WTC11 (cell line): Measurements from ENCODE around the gene LARGE1. TPM values are rescaled to one million over a fixed set of nuclear protein-coding genes. Genes with fewer than 3 reads are reported as not detected.
"Not testable (repeated sequence)": the region's sequence is repeated elsewhere in the genome, so short reads cannot be mapped to it uniquely, and the experiment has no call there.

Experiments
- ATAC-seq: fragments of 200-7000 bp; cut with Tn5 transposase; 2 replicates; pipeline ENCODE4 v1.10.0; 2021; ENCODE audit warnings: mild to moderate bottlenecking, moderate library complexity
- CTCF ChIA-PET: fragments of 300-600 bp; sonication (Branson Sonifier 250); formaldehyde crosslinking; loops from one replicate; lab custom pipeline; 2021; ENCODE audit warnings: antibody characterized with exemption; lab: Charles Lee
- POLR2A ChIA-PET: fragments of 350-600 bp; sonication (Branson Sonifier 250); formaldehyde crosslinking; loops from one replicate; lab custom pipeline; 2021; ENCODE audit warnings: antibody characterized with exemption; lab: Charles Lee
- DNase-seq: peaks from one replicate; pipeline ENCODE4 v3.0.0; 2021; ENCODE audit warnings: low spot score
- H3K27ac Mint-ChIP-seq: 2 replicates; pipeline ENCODE4 v1.8.0; 2021; ENCODE audit warnings: mixed read lengths
- H3K27me3 Mint-ChIP-seq: 2 replicates; pipeline ENCODE4 v1.8.0; 2021; ENCODE audit warnings: low read depth, mild to moderate bottlenecking, moderate library complexity, mixed read lengths
- H3K36me3 Mint-ChIP-seq: 2 replicates; pipeline ENCODE4 v1.8.0; 2021; ENCODE audit warnings: mixed read lengths
- H3K4me1 Mint-ChIP-seq: 2 replicates; pipeline ENCODE4 v1.8.0; 2022; ENCODE audit warnings: mixed read lengths
- H3K4me3 Mint-ChIP-seq: 2 replicates; pipeline ENCODE4 v1.8.0; 2021; ENCODE audit warnings: mild to moderate bottlenecking, moderate library complexity, mixed read lengths
- H3K9me3 Mint-ChIP-seq: 2 replicates; pipeline ENCODE4 v1.8.0; 2021; ENCODE audit warnings: mixed read lengths
- EMX1 ChIP-seq: fragments of 250-450 bp; sonication (Bioruptor Pico); IDR thresholded peaks from 2 replicates; pipeline ENCODE4 v1.8.0; 2021; ENCODE audit warnings: mild to moderate bottlenecking
- GABPB1 ChIP-seq: sonication (generic); formaldehyde crosslinking; IDR thresholded peaks from 2 replicates; pipeline ENCODE4 v1.8.1; 2023; ENCODE audit warnings: mild to moderate bottlenecking, missing genetic modification reagents
- JUN ChIP-seq: sonication (generic); formaldehyde crosslinking; IDR thresholded peaks from 2 replicates; pipeline ENCODE4 v1.8.0; 2023; ENCODE audit warnings: mild to moderate bottlenecking, missing genetic modification reagents
- KAT7 ChIP-seq: sonication (generic); formaldehyde crosslinking; IDR thresholded peaks from 2 replicates; pipeline ENCODE4 v1.8.1; 2023; ENCODE audit warnings: missing genetic modification reagents, mild to moderate bottlenecking, borderline replicate concordance
- MXD4 ChIP-seq: fragments of 250-450 bp; sonication (Bioruptor Pico); IDR thresholded peaks from 2 replicates; pipeline ENCODE4 v1.8.0; 2021; ENCODE audit warnings: mild to moderate bottlenecking, moderate library complexity, borderline replicate concordance
- MYBL2 ChIP-seq: sonication (generic); formaldehyde crosslinking; IDR thresholded peaks from 2 replicates; pipeline ENCODE4 v1.8.1; 2023; ENCODE audit warnings: mild to moderate bottlenecking, moderate library complexity, missing genetic modification reagents
- NFE2L1 ChIP-seq: sonication (generic); formaldehyde crosslinking; IDR thresholded peaks from 2 replicates; pipeline ENCODE4 v1.8.1; 2023; ENCODE audit warnings: missing genetic modification reagents
- PRRX2 ChIP-seq: fragments of 250-450 bp; sonication (Bioruptor Pico); IDR thresholded peaks from 2 replicates; pipeline ENCODE4 v1.8.0; 2021; ENCODE audit warnings: mild to moderate bottlenecking
- TEAD1 ChIP-seq: sonication (generic); formaldehyde crosslinking; IDR thresholded peaks from 2 replicates; pipeline ENCODE4 v1.8.0; 2022; ENCODE audit warnings: mild to moderate bottlenecking, missing genetic modification reagents
- ZNF232 ChIP-seq: sonication (generic); formaldehyde crosslinking; IDR thresholded peaks from 2 replicates; pipeline ENCODE4 v1.8.0; 2022; ENCODE audit warnings: mild to moderate bottlenecking, missing genetic modification reagents
- ZNF423 ChIP-seq: fragments of 250-450 bp; sonication (Bioruptor Pico); IDR thresholded peaks from 2 replicates; pipeline ENCODE4 v2.1.2; 2022; ENCODE audit warnings: mild to moderate bottlenecking, moderate library complexity
- total RNA-seq: library from RNA; stranded (reverse); gene quantifications from 3 replicates; pipeline ENCODE4 v1.2.3, GENCODE V29; 2021
- TF ChIP-seq, protein P1 (sequence below): sonication (generic); formaldehyde crosslinking; IDR thresholded peaks from 2 replicates; pipeline ENCODE4 v1.8.1; 2022; ENCODE audit warnings: low read depth, missing genetic modification reagents, borderline replicate concordance
- TF ChIP-seq, protein P2 (sequence below): sonication (generic); formaldehyde crosslinking; IDR thresholded peaks from 2 replicates; pipeline ENCODE4 v1.8.1; 2023; ENCODE audit warnings: mild to moderate bottlenecking, missing genetic modification reagents
- TF ChIP-seq, protein P3 (sequence below): fragments of 250-450 bp; sonication (Bioruptor Pico); IDR thresholded peaks from 2 replicates; pipeline ENCODE4 v1.8.0; 2021; ENCODE audit warnings: mild to moderate bottlenecking
- TF ChIP-seq, protein P4 (sequence below): sonication (generic); formaldehyde crosslinking; IDR thresholded peaks from 2 replicates; pipeline ENCODE4 v1.8.0; 2022; ENCODE audit warnings: mild to moderate bottlenecking, missing genetic modification reagents
- TF ChIP-seq, protein P5 (sequence below): fragments of 250-450 bp; sonication (Bioruptor Pico); IDR thresholded peaks from 2 replicates; pipeline ENCODE4 v1.9.0; 2021; ENCODE audit warnings: moderate library complexity, mild to moderate bottlenecking, inconsistent platforms, borderline replicate concordance
- TF ChIP-seq, protein P6 (sequence below): sonication (generic); formaldehyde crosslinking; IDR thresholded peaks from 2 replicates; pipeline ENCODE4 v1.8.0; 2023; ENCODE audit warnings: missing genetic modification reagents, mild to moderate bottlenecking, borderline replicate concordance
- TF ChIP-seq, protein P7 (sequence below): fragments of 250-450 bp; sonication (Bioruptor Pico); IDR thresholded peaks from 2 replicates; pipeline ENCODE4 v1.9.0; 2021; ENCODE audit warnings: mild to moderate bottlenecking, borderline replicate concordance

Gene LARGE1
- total RNA-seq, 1 experiment from 2014 or later: 72.6 TPM

DNA sequence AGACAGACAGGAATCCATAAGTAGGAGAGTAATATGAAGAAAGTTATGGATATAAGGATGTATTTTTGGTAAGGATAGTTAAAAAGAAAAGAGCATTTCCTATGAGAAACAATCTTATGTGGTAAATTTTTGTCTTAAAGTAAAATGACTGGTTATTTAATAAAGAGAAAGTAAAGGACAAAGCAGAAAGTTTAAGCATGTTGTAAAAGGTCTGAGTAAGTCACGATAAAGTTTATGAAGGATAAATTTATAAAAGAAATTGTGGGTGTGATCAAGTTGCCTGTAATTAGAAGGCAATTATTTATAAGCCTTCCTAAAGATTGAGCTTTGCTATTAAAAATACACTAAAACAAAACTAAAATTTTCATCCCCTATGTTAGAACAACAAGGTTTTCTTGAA is 547.4 kb downstream of the LARGE1 start (continued):
- TF ChIP-seq MXD4 (CRISPR knock-in tag): no peak
- no peak for TF ChIP-seq EMX1 (CRISPR knock-in tag)
- TF ChIP-seq, protein P1, sequence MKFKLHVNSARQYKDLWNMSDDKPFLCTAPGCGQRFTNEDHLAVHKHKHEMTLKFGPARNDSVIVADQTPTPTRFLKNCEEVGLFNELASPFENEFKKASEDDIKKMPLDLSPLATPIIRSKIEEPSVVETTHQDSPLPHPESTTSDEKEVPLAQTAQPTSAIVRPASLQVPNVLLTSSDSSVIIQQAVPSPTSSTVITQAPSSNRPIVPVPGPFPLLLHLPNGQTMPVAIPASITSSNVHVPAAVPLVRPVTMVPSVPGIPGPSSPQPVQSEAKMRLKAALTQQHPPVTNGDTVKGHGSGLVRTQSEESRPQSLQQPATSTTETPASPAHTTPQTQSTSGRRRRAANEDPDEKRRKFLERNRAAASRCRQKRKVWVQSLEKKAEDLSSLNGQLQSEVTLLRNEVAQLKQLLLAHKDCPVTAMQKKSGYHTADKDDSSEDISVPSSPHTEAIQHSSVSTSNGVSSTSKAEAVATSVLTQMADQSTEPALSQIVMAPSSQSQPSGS (CRISPR knock-in tag): no peak
- TF ChIP-seq, protein P2, sequence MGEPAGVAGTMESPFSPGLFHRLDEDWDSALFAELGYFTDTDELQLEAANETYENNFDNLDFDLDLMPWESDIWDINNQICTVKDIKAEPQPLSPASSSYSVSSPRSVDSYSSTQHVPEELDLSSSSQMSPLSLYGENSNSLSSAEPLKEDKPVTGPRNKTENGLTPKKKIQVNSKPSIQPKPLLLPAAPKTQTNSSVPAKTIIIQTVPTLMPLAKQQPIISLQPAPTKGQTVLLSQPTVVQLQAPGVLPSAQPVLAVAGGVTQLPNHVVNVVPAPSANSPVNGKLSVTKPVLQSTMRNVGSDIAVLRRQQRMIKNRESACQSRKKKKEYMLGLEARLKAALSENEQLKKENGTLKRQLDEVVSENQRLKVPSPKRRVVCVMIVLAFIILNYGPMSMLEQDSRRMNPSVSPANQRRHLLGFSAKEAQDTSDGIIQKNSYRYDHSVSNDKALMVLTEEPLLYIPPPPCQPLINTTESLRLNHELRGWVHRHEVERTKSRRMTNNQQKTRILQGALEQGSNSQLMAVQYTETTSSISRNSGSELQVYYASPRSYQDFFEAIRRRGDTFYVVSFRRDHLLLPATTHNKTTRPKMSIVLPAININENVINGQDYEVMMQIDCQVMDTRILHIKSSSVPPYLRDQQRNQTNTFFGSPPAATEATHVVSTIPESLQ (CRISPR knock-in tag): no peak
- no peak for TF ChIP-seq JUN (CRISPR knock-in tag)
- no peak for TF ChIP-seq ZNF232 (CRISPR knock-in tag)
- no peak for TF ChIP-seq GABPB1 (CRISPR knock-in tag)
- TF ChIP-seq, protein P3, sequence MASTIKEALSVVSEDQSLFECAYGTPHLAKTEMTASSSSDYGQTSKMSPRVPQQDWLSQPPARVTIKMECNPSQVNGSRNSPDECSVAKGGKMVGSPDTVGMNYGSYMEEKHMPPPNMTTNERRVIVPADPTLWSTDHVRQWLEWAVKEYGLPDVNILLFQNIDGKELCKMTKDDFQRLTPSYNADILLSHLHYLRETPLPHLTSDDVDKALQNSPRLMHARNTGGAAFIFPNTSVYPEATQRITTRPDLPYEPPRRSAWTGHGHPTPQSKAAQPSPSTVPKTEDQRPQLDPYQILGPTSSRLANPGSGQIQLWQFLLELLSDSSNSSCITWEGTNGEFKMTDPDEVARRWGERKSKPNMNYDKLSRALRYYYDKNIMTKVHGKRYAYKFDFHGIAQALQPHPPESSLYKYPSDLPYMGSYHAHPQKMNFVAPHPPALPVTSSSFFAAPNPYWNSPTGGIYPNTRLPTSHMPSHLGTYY: no peak

DNA sequence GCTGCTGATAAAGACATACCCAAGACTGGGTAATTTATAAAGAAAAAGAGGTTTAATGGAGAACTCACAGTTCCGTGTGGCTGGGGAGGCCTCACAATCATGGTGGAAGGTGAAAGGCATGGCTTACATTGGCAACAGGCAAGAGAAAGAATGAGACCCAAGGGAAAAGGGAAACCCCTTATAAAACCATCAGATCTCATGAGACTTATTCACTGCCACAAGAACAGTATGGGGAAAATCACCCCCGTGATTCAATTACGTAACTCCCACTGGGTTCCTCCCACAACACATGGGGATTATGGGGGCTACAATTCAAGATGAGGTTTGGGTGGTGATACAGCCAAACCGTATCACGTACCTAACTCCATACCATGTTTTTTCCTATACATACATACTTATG is 557.0 kb downstream of the LARGE1 start:
- Mint-ChIP-seq H3K36me3 (peaks cover 16% of the 10 kb centered on the region), H3K27me3 (peaks cover 48% of the 10 kb centered on the region)
- ATAC-seq, POLR2A ChIA-PET, DNase-seq, H3K9me3 Mint-ChIP-seq, H3K4me1 Mint-ChIP-seq, H3K27ac Mint-ChIP-seq, H3K4me3 Mint-ChIP-seq, CTCF ChIA-PET: not testable (repeated sequence)

DNA sequence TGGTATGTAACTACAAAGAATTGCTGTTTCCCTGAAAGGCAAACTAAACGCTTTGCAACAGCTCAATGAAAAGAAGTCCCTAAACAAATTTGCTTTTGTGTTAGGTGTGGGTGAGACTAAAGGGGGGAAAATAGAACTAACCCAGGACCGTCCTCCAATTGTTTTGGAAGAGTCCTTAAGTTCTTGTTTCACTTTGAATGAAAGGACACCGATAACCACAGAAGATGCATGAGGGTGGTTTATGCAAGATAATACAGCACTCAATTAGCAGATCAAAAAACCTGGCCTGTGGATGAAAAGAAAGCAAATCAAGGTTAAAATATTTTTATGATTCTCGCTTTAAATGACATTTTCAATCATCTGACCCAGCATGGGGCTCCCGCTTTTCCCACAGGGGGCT is 557.6 kb downstream of the LARGE1 start:
- peaks cover 48% of the 10 kb centered on the region for H3K27me3 Mint-ChIP-seq
- H3K9me3 Mint-ChIP-seq: peaks cover 3% of the 10 kb centered on the region; the same call in 1 of the 2 replicates
- H3K4me1 Mint-ChIP-seq: 0 out of 2 replicates have a peak, but pooled peaks cover 3% of the 10 kb centered on the region
- DNase-seq (no peak), ATAC-seq (no peak)
- POLR2A ChIA-PET: no interaction called here
- no peak overlapping the region for H3K27ac Mint-ChIP-seq
- peaks cover 16% of the 10 kb centered on the region for H3K36me3 Mint-ChIP-seq
- CTCF ChIA-PET: no interaction called here
- no peak overlapping the region for H3K4me3 Mint-ChIP-seq
- TF ChIP-seq, protein P4, sequence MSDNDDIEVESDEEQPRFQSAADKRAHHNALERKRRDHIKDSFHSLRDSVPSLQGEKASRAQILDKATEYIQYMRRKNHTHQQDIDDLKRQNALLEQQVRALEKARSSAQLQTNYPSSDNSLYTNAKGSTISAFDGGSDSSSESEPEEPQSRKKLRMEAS (CRISPR knock-in tag): no peak
- no peak for TF ChIP-seq KAT7 (CRISPR knock-in tag)
- no peak for TF ChIP-seq NFE2L1 (CRISPR knock-in tag)
- TF ChIP-seq, protein P5, sequence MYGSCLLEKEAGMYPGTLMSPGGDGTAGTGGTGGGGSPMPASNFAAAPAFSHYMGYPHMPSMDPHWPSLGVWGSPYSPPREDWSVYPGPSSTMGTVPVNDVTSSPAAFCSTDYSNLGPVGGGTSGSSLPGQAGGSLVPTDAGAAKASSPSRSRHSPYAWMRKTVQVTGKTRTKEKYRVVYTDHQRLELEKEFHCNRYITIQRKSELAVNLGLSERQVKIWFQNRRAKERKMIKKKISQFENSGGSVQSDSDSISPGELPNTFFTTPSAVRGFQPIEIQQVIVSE (CRISPR knock-in tag): no peak
- TF ChIP-seq TEAD1 (CRISPR knock-in tag): no peak
- no peak for TF ChIP-seq ZNF423
- no peak for TF ChIP-seq MYBL2
- TF ChIP-seq, protein P6, sequence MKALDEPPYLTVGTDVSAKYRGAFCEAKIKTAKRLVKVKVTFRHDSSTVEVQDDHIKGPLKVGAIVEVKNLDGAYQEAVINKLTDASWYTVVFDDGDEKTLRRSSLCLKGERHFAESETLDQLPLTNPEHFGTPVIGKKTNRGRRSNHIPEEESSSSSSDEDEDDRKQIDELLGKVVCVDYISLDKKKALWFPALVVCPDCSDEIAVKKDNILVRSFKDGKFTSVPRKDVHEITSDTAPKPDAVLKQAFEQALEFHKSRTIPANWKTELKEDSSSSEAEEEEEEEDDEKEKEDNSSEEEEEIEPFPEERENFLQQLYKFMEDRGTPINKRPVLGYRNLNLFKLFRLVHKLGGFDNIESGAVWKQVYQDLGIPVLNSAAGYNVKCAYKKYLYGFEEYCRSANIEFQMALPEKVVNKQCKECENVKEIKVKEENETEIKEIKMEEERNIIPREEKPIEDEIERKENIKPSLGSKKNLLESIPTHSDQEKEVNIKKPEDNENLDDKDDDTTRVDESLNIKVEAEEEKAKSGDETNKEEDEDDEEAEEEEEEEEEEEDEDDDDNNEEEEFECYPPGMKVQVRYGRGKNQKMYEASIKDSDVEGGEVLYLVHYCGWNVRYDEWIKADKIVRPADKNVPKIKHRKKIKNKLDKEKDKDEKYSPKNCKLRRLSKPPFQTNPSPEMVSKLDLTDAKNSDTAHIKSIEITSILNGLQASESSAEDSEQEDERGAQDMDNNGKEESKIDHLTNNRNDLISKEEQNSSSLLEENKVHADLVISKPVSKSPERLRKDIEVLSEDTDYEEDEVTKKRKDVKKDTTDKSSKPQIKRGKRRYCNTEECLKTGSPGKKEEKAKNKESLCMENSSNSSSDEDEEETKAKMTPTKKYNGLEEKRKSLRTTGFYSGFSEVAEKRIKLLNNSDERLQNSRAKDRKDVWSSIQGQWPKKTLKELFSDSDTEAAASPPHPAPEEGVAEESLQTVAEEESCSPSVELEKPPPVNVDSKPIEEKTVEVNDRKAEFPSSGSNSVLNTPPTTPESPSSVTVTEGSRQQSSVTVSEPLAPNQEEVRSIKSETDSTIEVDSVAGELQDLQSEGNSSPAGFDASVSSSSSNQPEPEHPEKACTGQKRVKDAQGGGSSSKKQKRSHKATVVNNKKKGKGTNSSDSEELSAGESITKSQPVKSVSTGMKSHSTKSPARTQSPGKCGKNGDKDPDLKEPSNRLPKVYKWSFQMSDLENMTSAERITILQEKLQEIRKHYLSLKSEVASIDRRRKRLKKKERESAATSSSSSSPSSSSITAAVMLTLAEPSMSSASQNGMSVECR (CRISPR knock-in tag): no peak
- TF ChIP-seq, protein P7, sequence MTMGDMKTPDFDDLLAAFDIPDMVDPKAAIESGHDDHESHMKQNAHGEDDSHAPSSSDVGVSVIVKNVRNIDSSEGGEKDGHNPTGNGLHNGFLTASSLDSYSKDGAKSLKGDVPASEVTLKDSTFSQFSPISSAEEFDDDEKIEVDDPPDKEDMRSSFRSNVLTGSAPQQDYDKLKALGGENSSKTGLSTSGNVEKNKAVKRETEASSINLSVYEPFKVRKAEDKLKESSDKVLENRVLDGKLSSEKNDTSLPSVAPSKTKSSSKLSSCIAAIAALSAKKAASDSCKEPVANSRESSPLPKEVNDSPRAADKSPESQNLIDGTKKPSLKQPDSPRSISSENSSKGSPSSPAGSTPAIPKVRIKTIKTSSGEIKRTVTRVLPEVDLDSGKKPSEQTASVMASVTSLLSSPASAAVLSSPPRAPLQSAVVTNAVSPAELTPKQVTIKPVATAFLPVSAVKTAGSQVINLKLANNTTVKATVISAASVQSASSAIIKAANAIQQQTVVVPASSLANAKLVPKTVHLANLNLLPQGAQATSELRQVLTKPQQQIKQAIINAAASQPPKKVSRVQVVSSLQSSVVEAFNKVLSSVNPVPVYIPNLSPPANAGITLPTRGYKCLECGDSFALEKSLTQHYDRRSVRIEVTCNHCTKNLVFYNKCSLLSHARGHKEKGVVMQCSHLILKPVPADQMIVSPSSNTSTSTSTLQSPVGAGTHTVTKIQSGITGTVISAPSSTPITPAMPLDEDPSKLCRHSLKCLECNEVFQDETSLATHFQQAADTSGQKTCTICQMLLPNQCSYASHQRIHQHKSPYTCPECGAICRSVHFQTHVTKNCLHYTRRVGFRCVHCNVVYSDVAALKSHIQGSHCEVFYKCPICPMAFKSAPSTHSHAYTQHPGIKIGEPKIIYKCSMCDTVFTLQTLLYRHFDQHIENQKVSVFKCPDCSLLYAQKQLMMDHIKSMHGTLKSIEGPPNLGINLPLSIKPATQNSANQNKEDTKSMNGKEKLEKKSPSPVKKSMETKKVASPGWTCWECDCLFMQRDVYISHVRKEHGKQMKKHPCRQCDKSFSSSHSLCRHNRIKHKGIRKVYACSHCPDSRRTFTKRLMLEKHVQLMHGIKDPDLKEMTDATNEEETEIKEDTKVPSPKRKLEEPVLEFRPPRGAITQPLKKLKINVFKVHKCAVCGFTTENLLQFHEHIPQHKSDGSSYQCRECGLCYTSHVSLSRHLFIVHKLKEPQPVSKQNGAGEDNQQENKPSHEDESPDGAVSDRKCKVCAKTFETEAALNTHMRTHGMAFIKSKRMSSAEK (CRISPR knock-in tag): no peak
- no peak for TF ChIP-seq PRRX2 (CRISPR knock-in tag)
